DND-41 (cell line): ENCODE data around the gene TPRG1.

Experiments used
- EZH2 ChIP-seq: IDR thresholded peaks from 3 replicates; pipeline ENCODE4 v1.6.1; 2012; ENCODE audit warnings: borderline replicate concordance, low read depth, mild to moderate bottlenecking, moderate library complexity, low read length, inconsistent platforms; ENCODE audit not compliant: severe bottlenecking
- TF ChIP-seq, protein P1 (sequence below): IDR thresholded peaks from 2 replicates; pipeline ENCODE4 v1.5.1; 2012; ENCODE audit warnings: borderline replicate concordance, low read length, moderate library complexity, mild to moderate bottlenecking; ENCODE audit not compliant: poor library complexity, severe bottlenecking; ENCODE audit errors: extremely low read depth

DNA sequence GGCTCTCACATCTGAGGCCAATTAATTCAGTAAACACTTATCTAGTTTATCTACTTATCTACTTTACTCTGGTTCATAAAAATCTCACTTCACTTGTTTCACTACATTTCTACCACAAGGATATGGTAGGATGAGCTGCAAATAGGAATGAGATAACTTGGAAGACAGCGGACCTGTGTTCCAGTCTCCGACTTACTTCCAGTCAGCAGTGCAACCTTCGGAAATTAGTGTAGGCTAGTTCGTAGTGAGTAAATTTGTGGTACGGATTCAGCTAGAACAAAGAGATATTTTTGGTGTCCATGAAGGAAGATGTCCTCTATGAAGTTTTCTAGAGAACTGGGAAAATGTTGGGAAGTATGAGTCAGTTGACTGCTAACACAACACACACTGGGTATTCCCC is 66.3 kb downstream of the TPRG1 start:
- TF ChIP-seq, protein P1, sequence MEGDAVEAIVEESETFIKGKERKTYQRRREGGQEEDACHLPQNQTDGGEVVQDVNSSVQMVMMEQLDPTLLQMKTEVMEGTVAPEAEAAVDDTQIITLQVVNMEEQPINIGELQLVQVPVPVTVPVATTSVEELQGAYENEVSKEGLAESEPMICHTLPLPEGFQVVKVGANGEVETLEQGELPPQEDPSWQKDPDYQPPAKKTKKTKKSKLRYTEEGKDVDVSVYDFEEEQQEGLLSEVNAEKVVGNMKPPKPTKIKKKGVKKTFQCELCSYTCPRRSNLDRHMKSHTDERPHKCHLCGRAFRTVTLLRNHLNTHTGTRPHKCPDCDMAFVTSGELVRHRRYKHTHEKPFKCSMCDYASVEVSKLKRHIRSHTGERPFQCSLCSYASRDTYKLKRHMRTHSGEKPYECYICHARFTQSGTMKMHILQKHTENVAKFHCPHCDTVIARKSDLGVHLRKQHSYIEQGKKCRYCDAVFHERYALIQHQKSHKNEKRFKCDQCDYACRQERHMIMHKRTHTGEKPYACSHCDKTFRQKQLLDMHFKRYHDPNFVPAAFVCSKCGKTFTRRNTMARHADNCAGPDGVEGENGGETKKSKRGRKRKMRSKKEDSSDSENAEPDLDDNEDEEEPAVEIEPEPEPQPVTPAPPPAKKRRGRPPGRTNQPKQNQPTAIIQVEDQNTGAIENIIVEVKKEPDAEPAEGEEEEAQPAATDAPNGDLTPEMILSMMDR, result no peak
- TF ChIP-seq EZH2, result no peak
